ENCODE results near the gene ARMH2. TPM values are rescaled to one million over a fixed set of nuclear protein-coding genes. Genes with fewer than 3 reads are reported as not detected.

The ARMH2 gene
- total and polyA plus RNA-seq, 2 donors (not counting 1 experiment from before 2014, with no cell fraction given), result 0.43 to 5.0 TPM

DNA sequence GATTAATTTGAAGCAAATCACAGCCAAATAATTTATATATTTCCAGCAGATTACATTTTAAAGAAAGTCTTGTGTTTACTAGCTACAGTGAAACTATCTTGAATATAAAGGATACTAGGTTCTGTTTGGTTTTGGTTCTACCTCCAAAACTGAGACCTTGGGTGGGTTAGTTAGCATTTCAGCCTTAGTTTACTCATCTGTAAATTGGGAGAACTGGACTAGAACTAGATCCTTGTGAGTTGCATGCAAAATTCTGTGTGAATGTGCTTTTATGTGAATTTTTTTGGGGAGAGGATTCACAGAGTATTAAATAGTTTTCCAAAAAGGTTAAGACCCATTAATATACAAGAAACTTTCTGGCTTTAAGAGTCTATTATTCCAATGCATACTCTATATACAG is 19.8 kb downstream of the ARMH2 start:
- H3K27me3 ChIP-seq (replicated peaks in 1 of 4; ENCODE audit: control extremely low read depth in 1 of 4, control insufficient read depth in 3 of 4, insufficient read depth in 4 of 4, low read length in 3 of 4), result no peaks in the 10 kb centered on the region
- H3K4me2 ChIP-seq (replicated peaks; ENCODE audit: low read depth, low read length, poor library complexity, severe bottlenecking), result no peak overlapping the region
- DNase-seq (no peak), ATAC-seq (ENCODE audit: low read depth) (no peak)
- ChIA-PET CTCF (interaction anchor here (0.7 to 1.6 kb wide), 2 partner anchors 292 to 361 kb away, joined by 3 to 4 read pairs; no protein-coding TSS in a partner anchor), POLR2A (interaction anchor here (0.5 to 0.6 kb wide), 2 partner anchors 59 to 337 kb away, joined by 4 read pairs; no protein-coding TSS in a partner anchor)
- H3K27me3 Mint-ChIP-seq, result no peaks in the 10 kb centered on the region
- H3K36me3 ChIP-seq (replicated peaks in 1 of 2; ENCODE audit: control extremely low read depth in 1 of 2, control insufficient read depth in 1 of 2, extremely low read depth in 1 of 2, insufficient read depth in 2 of 2, low read length in 1 of 2), result peaks cover 1 to 13% of the 10 kb centered on the region in 2 experiments
- H3K4me3 ChIP-seq (ENCODE audit: control extremely low read depth in 1 of 5, extremely low read depth in 1 of 5, insufficient read depth in 1 of 5, low read depth in 2 of 5, low read length in 4 of 5), result no peak overlapping the region
- H3K79me2 ChIP-seq (ENCODE audit: control insufficient read depth, insufficient read depth, low read length), result peaks cover 43% of the 10 kb centered on the region
- no peak overlapping the region for H3K27ac ChIP-seq (ENCODE audit: low read length in 2 of 2)
- intact Hi-C loops (cut with micrococcal nuclease), result loop anchor here (5.0 kb wide), 1 partner anchor 257 kb away; no protein-coding TSS in a partner anchor
- no peak overlapping the region for H3K4me3 Mint-ChIP-seq
- no peaks in the 10 kb centered on the region for H3K9me3 Mint-ChIP-seq (ENCODE audit: insufficient read depth)
- no peaks in the 10 kb centered on the region for H3K9me3 ChIP-seq (ENCODE audit: control extremely low read depth in 1 of 3, control insufficient read depth in 2 of 3, insufficient read depth in 1 of 3, low read length in 2 of 3)
- no peaks in the 10 kb centered on the region for H4K20me1 ChIP-seq (ENCODE audit: control insufficient read depth, insufficient read depth, low read length, poor library complexity, severe bottlenecking)
- peaks cover 14 to 21% of the 10 kb centered on the region in 2 donors for H3K4me1 ChIP-seq (ENCODE audit: control insufficient read depth in 2 of 2, insufficient read depth in 2 of 2, low read length in 2 of 2)
- no peak overlapping the region for H3K27ac Mint-ChIP-seq
- H3K9ac ChIP-seq (ENCODE audit: low read length), result no peak overlapping the region
- H3K4me1 Mint-ChIP-seq, result peaks cover 29% of the 10 kb centered on the region
- H2AFZ ChIP-seq (ENCODE audit: insufficient read depth, low read depth, low read length, poor library complexity, severe bottlenecking), result no peak overlapping the region
- TF ChIP-seq, protein P1, sequence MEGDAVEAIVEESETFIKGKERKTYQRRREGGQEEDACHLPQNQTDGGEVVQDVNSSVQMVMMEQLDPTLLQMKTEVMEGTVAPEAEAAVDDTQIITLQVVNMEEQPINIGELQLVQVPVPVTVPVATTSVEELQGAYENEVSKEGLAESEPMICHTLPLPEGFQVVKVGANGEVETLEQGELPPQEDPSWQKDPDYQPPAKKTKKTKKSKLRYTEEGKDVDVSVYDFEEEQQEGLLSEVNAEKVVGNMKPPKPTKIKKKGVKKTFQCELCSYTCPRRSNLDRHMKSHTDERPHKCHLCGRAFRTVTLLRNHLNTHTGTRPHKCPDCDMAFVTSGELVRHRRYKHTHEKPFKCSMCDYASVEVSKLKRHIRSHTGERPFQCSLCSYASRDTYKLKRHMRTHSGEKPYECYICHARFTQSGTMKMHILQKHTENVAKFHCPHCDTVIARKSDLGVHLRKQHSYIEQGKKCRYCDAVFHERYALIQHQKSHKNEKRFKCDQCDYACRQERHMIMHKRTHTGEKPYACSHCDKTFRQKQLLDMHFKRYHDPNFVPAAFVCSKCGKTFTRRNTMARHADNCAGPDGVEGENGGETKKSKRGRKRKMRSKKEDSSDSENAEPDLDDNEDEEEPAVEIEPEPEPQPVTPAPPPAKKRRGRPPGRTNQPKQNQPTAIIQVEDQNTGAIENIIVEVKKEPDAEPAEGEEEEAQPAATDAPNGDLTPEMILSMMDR (IDR thresholded peaks at IDR 0.05), result no peak
- TF ChIP-seq EZH2 (IDR thresholded peaks at IDR 0.05; ENCODE audit: borderline replicate concordance, insufficient read depth, low read depth, low read length, poor library complexity, severe bottlenecking), result no peak

DNA sequence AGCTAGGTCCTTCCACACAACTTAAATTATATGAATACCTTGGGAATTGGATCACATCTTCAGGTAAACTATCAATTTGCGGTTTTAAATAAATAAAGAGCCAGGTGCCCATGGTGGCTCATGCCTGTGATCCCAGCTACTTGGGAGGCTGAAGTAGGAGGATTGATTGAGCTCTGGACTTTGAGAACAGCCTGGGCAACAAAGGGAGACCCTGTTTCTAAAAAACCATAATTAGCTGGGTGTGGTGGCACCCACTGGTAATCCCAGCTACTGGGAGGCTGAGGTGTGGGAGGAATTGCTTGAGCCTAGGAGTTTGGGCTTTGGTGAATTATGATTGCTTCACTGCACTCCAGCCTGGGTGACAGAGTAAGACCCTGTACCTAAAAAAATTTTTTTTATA is 20.6 kb downstream of the ARMH2 start:
- Histone ChIP-seq H3K4me1 (ENCODE audit: control insufficient read depth in 2 of 2, insufficient read depth in 2 of 2, low read length in 2 of 2) (peaks cover 14 to 21% of the 10 kb centered on the region in 2 donors), H3K9ac (ENCODE audit: low read length) (no peak overlapping the region), H3K4me3 (ENCODE audit: control extremely low read depth in 1 of 5, extremely low read depth in 1 of 5, insufficient read depth in 1 of 5, low read depth in 2 of 5, low read length in 4 of 5) (no peak overlapping the region), H3K79me2 (ENCODE audit: control insufficient read depth, insufficient read depth, low read length) (peaks cover 43% of the 10 kb centered on the region), H4K20me1 (ENCODE audit: control insufficient read depth, insufficient read depth, low read length, poor library complexity, severe bottlenecking) (no peaks in the 10 kb centered on the region), H3K36me3 (replicated peaks in 1 of 2; ENCODE audit: control extremely low read depth in 1 of 2, control insufficient read depth in 1 of 2, extremely low read depth in 1 of 2, insufficient read depth in 2 of 2, low read length in 1 of 2) (peaks cover 0 to 13% of the 10 kb centered on the region in 2 experiments), H3K27me3 (replicated peaks in 1 of 4; ENCODE audit: control extremely low read depth in 1 of 4, control insufficient read depth in 3 of 4, insufficient read depth in 4 of 4, low read length in 3 of 4) (no peaks in the 10 kb centered on the region), H3K9me3 (ENCODE audit: control extremely low read depth in 1 of 3, control insufficient read depth in 2 of 3, insufficient read depth in 1 of 3, low read length in 2 of 3) (no peaks in the 10 kb centered on the region), H3K27ac (ENCODE audit: low read length in 2 of 2) (no peak overlapping the region), H2AFZ (ENCODE audit: insufficient read depth, low read depth, low read length, poor library complexity, severe bottlenecking) (no peak overlapping the region), H3K4me2 (replicated peaks; ENCODE audit: low read depth, low read length, poor library complexity, severe bottlenecking) (no peak overlapping the region)
- Mint-ChIP-seq H3K4me3 (no peak overlapping the region), H3K27ac (no peak overlapping the region), H3K4me1 (peaks cover 30% of the 10 kb centered on the region), H3K27me3 (no peaks in the 10 kb centered on the region), H3K9me3 (ENCODE audit: insufficient read depth) (no peaks in the 10 kb centered on the region)
- no CpG with 5 or more reads among the region's 1 CpG for WGBS (ENCODE audit: insufficient coverage)
- ChIA-PET CTCF (interaction anchor here (0.7 to 1.6 kb wide), 2 partner anchors 293 to 360 kb away, joined by 3 to 4 read pairs; no protein-coding TSS in a partner anchor), POLR2A (interaction anchor here (0.6 kb wide), 1 partner anchor 58 kb away, joined by 4 read pairs; no protein-coding TSS in a partner anchor)
- ATAC-seq (ENCODE audit: low read depth), result no peak
- no peak for DNase-seq
- no peak for TF ChIP-seq EZH2 (IDR thresholded peaks at IDR 0.05; ENCODE audit: borderline replicate concordance, insufficient read depth, low read depth, low read length, poor library complexity, severe bottlenecking)
- TF ChIP-seq, protein P1 (IDR thresholded peaks at IDR 0.05), result no peak
- intact Hi-C loops (cut with micrococcal nuclease), result loop anchor here (5.0 kb wide), 1 partner anchor 256 kb away; no protein-coding TSS in a partner anchor
